Duodenal mucosa (tissue), 2 donors: ENCODE measurements around the gene LMAN2.

Source experiments
- H3K27ac ChIP-seq: one replicate; pipeline ENCODE4 v1.7.0; 2013; ENCODE audit warnings: low read depth, low read length
- H3K27me3 ChIP-seq, 2 donors: one replicate each; pipeline ENCODE4 v1.7.0; 2013; ENCODE audit warnings: low read length in 2 of 2, control low read depth in 1 of 2; ENCODE audit not compliant: insufficient read depth in 2 of 2, control insufficient read depth in 1 of 2
- H3K36me3 ChIP-seq, 2 donors: one replicate each; pipeline ENCODE4 v1.7.0; 2013; ENCODE audit warnings: low read length in 2 of 2, control low read depth in 1 of 2; ENCODE audit not compliant: insufficient read depth in 2 of 2, control insufficient read depth in 1 of 2
- H3K4me1 ChIP-seq, 2 donors: one replicate each; pipeline ENCODE4 v1.7.0; 2013; ENCODE audit warnings: low read length in 2 of 2, control low read depth in 1 of 2; ENCODE audit not compliant: insufficient read depth in 2 of 2, control insufficient read depth in 1 of 2
- H3K4me3 ChIP-seq, 2 donors: one replicate each; pipeline ENCODE4 v1.7.0; 2013; ENCODE audit warnings: low read length in 2 of 2, low read depth in 1 of 2
- H3K9ac ChIP-seq, 2 donors: one replicate each; pipeline ENCODE4 v1.7.0; 2013; ENCODE audit warnings: low read length in 2 of 2, low read depth in 1 of 2
- H3K9me3 ChIP-seq, 2 donors: one replicate each; pipeline ENCODE4 v1.7.0; 2013; ENCODE audit warnings: low read length in 2 of 2, control low read depth in 1 of 2; ENCODE audit not compliant: control insufficient read depth in 1 of 2

The LMAN2 gene

GRCh38 chr5:177335701-177336065 is 15.8 kb downstream of the LMAN2 start:
- H3K27me3 ChIP-seq: no peaks in the 10 kb centered on the region
- no peak overlapping the region for H3K4me3 ChIP-seq
- H3K27ac ChIP-seq: no peak overlapping the region
- H3K4me1 ChIP-seq: no peaks in the 10 kb centered on the region
- H3K36me3 ChIP-seq: peaks cover 44 to 86% of the 10 kb centered on the region in 2 donors
- no peaks in the 10 kb centered on the region for H3K9me3 ChIP-seq
- no peak overlapping the region for H3K9ac ChIP-seq

DNA sequence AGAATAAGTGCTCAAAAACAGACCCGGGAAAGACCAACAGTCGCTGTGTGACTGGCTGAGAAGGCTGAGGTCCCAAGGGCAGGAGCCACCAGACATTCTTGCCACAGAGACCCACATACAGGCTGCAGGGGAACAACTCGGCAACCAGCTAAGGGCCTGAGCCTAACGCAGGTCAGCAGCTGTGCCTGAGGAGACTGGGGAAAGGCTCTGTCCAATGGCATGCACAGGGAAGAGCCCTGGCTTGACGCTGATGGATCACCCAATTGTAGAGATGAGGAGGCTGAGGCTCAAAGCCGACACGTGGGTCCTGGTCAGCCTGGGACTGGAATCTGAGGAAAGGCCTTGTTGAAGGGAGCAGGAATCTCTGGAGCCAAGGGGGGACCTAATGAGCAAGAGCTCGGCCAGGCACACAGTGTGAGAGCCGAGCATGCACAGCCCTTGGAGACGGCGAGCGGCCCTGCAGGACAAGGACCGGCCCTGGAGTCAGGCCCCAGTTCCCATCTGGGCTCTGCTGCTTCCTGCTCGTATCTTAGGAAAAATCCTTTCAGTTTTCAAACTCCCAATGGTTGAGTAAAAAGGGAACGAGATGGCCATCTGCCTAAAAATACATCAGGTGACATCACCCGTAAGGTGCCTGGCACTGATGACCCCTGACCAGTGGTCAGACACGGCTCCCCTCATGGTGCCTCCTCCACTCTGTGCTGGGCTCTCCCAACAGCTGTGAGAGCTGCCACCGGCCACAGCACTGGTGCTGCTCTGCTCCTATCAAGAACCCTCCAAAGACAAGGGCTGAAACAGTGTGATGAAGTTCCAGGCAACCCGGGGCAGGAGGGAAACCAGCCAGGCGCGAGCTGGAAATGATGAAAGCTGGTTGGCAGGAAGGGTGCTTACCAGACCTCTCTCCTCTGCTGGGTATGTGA is 16.4 kb downstream of the LMAN2 start:
- Histone ChIP-seq H3K4me3 (no peak overlapping the region), H3K9ac (no peak overlapping the region), H3K27me3 (no peaks in the 10 kb centered on the region), H3K27ac (no peak overlapping the region), H3K4me1 (no peaks in the 10 kb centered on the region), H3K9me3 (no peaks in the 10 kb centered on the region), H3K36me3 (peaks cover 49 to 92% of the 10 kb centered on the region in 2 donors)

DNA sequence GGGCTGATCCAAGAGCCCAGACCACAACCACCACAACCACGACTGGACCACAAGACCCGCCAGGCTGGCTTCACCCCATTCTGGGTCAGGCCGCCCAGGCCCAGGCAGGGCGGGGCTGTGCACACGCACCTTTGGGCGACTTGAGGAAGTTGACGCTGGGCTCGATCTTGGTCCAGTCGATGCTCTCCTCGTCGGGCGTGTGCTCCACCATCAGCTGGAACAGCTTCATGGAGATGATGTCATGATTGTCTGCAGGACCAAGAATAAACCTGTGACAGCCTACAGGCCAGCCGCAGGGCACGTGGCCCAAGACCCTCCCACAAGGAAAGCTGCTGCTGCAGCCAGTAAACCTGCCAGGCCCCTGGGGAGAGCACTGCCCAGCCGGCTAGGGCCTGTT is 17.3 kb downstream of the LMAN2 start:
- Histone ChIP-seq H3K9ac (no peak overlapping the region), H3K27ac (no peak overlapping the region), H3K36me3 (peaks cover 53 to 95% of the 10 kb centered on the region in 2 donors), H3K4me1 (no peaks in the 10 kb centered on the region), H3K9me3 (no peaks in the 10 kb centered on the region), H3K4me3 (no peak overlapping the region), H3K27me3 (no peaks in the 10 kb centered on the region)

DNA sequence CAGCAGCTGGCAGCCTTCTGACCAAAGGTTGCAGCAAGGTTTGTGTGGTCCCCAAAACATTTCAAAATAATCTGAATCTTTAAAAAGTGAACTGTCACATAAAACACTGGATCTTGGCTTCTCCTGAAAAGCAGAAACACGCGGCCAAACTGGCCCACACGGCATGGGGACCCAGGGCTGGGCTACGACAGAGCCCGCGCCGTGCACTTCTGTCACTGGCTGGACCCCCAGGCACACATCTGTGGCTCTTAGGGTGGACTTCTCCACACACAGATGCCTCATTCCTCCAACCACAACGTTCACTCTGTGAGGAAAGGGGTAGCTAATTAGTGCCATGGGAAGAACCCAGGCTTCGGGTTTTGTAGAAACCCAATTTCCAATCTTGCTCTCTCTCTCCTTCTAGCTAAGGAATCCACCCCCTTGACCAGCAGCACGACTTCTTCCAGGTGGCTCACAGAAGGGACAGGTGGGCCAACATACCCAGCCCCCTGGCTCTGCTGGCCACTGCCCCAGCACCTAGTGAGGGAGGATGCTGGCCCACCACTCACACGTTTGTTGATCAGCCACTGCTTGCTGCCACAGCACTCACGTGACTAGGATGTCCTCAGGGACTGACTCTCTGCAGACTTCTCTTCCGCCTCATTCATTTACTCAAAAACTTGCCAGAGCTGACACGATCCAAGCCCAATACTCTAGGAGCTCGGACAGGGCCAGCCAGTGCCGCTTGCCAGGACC is 17.9 kb downstream of the LMAN2 start:
- Histone ChIP-seq H3K9me3 (no peaks in the 10 kb centered on the region), H3K9ac (no peak overlapping the region), H3K36me3 (peaks cover 51 to 91% of the 10 kb centered on the region in 2 donors), H3K4me1 (no peaks in the 10 kb centered on the region), H3K4me3 (no peak overlapping the region), H3K27ac (no peak overlapping the region), H3K27me3 (no peaks in the 10 kb centered on the region)

- H3K36me3 ChIP-seq: peaks cover 47 to 84% of the 10 kb centered on the region in 2 donors
- no peak overlapping the region for H3K9ac ChIP-seq
- no peak overlapping the region for H3K4me3 ChIP-seq
- no peak overlapping the region for H3K27ac ChIP-seq
- no peaks in the 10 kb centered on the region for H3K9me3 ChIP-seq
- H3K4me1 ChIP-seq: no peaks in the 10 kb centered on the region
- H3K27me3 ChIP-seq: no peaks in the 10 kb centered on the region
These were observed 18.6 kb downstream of the LMAN2 start for GRCh38 chr5:177332896-177333260.

DNA sequence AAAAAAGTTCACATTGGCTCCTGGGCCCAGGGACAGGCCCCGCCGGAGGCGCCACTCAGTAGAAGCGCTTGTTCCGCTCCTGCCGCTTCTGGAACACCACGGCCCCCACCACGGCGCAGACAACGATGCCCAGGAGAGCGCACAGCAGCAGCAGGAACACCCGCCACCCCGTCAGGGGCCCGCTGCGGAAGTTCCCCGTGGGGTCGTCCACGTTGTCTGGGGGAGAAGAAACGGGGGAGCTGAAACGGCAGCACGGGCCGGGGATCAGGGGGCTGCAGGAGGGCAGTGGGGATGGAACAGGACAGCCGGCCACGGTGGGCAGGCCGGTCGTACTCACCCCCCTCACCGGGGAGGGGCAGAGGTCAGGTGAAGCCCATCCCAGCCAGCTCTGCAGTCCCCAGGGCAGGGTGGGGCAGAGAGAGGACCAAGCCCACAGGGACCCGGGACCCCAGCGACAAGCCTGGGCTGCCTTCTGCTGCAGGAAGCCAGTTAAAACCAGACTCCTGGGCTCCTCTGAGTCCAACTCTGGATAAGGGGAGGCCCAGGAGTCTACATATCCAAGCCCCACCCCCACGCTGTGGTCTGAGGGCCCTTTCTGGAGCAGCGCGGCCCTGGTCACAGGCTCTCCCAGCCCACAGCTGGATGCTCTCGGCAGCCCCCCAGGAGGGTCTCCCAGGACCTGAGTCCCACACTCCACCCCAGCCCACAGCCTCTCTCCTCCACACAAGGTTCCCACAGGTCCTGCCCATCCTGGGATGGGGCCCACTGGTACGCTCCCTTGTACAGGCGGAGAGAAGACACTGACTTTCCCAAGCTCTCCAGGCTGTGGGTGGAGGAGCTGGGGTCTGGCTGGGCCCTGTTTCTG is 19.2 kb downstream of the LMAN2 start:
- H3K36me3 ChIP-seq: peaks cover 43 to 78% of the 10 kb centered on the region in 2 donors
- no peak overlapping the region for H3K9ac ChIP-seq
- H3K4me3 ChIP-seq: no peak overlapping the region
- no peaks in the 10 kb centered on the region for H3K4me1 ChIP-seq
- H3K27me3 ChIP-seq: no peaks in the 10 kb centered on the region
- H3K9me3 ChIP-seq: no peaks in the 10 kb centered on the region
- H3K27ac ChIP-seq: no peak overlapping the region

DNA sequence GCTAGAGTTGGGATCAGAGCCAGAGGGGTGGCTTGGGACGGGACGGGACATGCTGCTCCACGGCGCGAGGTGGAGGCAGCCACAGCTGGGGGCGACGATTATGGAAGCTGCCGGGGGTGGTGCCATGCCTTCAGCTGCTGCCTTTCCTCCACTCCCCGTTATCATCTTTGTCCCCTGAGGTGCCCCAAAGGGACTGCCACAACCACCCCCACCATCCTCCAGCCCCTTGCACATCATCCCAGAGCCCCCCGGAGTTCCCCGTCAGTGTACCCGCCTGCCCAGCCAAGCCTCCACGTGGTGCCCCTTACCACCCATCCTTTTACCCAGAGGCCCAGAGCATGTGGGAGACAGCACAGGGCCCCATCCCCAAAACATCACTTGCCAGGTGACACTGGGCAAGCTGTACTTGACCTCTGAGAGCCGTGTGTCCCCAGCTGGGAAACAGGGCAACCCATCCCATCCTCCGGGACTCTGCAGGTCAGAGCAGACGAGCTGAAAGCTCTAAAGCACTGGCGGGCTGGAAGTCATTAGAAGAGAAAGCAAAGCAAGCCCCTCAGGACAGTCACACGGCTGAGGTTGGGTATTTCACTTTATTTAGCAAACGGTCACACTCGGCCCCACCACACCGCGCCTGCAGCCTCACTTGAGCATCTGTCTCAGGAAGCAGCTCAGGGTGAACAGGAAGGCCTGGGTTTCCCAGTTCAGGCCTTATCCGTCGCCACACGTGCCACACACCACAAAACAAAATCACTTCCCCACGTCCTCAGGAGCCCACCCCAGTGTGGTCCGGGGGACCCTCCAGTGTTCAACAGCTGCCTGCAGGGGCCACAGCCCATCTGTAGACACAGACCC is 20.3 kb downstream of the LMAN2 start:
- no peaks in the 10 kb centered on the region for H3K4me1 ChIP-seq
- no peaks in the 10 kb centered on the region for H3K9me3 ChIP-seq
- no peak overlapping the region for H3K4me3 ChIP-seq
- H3K27me3 ChIP-seq: no peaks in the 10 kb centered on the region
- H3K9ac ChIP-seq: no peak overlapping the region
- H3K27ac ChIP-seq: no peak overlapping the region
- peaks cover 40 to 67% of the 10 kb centered on the region in 2 donors for H3K36me3 ChIP-seq

- peaks cover 6 to 10% of the 10 kb centered on the region in 2 donors for H3K4me1 ChIP-seq
- H3K27ac ChIP-seq: no peak overlapping the region
- no peaks in the 10 kb centered on the region for H3K9me3 ChIP-seq
- no peak overlapping the region for H3K9ac ChIP-seq
- peaks cover 27 to 54% of the 10 kb centered on the region in 2 donors for H3K36me3 ChIP-seq
- H3K27me3 ChIP-seq: no peaks in the 10 kb centered on the region
- H3K4me3 ChIP-seq: no peak overlapping the region
These were observed 21.6 kb downstream of the LMAN2 start for GRCh38 chr5:177329883-177330282.

DNA sequence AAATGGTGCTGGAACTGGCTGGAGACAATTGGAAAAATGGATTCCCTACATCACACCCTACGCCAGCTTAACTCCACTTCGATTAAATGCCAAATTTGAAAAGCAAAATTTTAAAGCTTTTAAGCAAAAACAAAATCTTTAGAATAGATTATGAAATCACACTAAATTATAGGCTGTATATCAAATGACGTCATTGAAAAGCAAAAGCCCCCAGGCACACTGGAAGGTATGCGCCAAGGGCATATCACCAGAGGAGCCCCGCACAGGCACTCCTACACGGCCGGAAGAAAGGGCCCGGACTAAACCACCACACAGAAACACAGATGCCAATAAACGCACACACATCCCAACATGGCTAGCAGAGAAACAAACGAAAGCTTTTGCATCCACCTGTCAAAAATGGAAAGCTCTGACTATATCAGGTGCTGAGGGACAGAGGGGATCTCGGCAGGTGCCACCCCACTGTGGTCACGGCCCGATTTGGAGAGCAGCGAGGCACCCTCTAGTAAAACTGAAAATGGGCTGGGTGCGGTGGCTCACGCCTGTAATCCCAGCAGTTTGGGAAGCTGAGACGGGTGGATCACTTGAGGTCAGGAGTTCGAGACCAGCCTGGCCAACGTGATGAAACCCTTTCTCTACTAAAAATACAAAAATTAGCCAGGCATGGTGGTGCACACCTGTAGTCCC is 22.8 kb downstream of the LMAN2 start:
- H3K27ac ChIP-seq: no peak overlapping the region
- H3K4me1 ChIP-seq: peaks cover 6 to 10% of the 10 kb centered on the region in 2 donors
- H3K4me3 ChIP-seq: no peak overlapping the region
- H3K9me3 ChIP-seq: no peaks in the 10 kb centered on the region
- H3K9ac ChIP-seq: no peak overlapping the region
- H3K27me3 ChIP-seq: no peaks in the 10 kb centered on the region
- peaks cover 20 to 42% of the 10 kb centered on the region in 2 donors for H3K36me3 ChIP-seq
